Measurements from ENCODE around the gene MADD.

Gene MADD

DNA sequence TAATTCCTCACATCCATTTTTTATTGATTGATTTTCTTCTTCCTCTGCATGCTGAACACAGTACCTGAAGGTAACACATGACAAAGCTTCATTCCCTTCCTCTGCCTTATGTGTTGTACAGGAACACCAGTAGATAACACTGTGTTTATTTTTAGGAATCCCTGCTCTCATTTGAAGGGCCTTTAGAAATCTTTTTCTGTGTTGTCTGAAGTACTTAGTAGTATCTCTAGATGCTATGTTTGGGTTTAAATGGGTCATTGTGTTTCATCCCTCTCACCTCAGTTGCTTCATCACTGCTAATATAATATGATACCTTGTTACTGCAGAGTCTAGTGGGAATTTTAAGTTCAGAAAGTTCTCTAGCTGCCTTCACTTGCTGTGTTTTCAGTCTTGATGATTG is 10.2 kb downstream of the MADD start:
- Histone ChIP-seq H3K27me3 (ENCODE audit: insufficient read depth, poor library complexity, severe bottlenecking) (no peaks in the 10 kb centered on the region), H3K4me3 (replicated peaks; ENCODE audit: insufficient read depth, low read length) (no peak overlapping the region), H3K27ac (replicated peaks) (no peak overlapping the region)
- TF ChIP-seq SPI1 (IDR thresholded peaks at IDR 0.05; ENCODE audit: borderline replicate concordance, low read depth) (no peak), REST (IDR thresholded peaks at IDR 0.05; ENCODE audit: insufficient replicate concordance, low read depth) (no peak), GABPA (IDR thresholded peaks at IDR 0.05; ENCODE audit: low read depth) (no peak), POLR2AphosphoS5 (IDR thresholded peaks at IDR 0.05; ENCODE audit: low read depth) (no peak)
- TF ChIP-seq, protein P1, sequence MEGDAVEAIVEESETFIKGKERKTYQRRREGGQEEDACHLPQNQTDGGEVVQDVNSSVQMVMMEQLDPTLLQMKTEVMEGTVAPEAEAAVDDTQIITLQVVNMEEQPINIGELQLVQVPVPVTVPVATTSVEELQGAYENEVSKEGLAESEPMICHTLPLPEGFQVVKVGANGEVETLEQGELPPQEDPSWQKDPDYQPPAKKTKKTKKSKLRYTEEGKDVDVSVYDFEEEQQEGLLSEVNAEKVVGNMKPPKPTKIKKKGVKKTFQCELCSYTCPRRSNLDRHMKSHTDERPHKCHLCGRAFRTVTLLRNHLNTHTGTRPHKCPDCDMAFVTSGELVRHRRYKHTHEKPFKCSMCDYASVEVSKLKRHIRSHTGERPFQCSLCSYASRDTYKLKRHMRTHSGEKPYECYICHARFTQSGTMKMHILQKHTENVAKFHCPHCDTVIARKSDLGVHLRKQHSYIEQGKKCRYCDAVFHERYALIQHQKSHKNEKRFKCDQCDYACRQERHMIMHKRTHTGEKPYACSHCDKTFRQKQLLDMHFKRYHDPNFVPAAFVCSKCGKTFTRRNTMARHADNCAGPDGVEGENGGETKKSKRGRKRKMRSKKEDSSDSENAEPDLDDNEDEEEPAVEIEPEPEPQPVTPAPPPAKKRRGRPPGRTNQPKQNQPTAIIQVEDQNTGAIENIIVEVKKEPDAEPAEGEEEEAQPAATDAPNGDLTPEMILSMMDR (IDR thresholded peaks at IDR 0.05; ENCODE audit: insufficient read depth, low read length) = no peak
- DNase-seq (ENCODE audit: low read depth in 1 of 2, low spot score in 1 of 2) = no peak

GRCh38 chr11:47280860-47281259 is 10.9 kb downstream of the MADD start:
- DNase-seq (ENCODE audit: low read depth in 1 of 2, low spot score in 1 of 2) = no peak
- Histone ChIP-seq H3K27me3 (ENCODE audit: insufficient read depth, poor library complexity, severe bottlenecking) (no peaks in the 10 kb centered on the region), H3K4me3 (replicated peaks; ENCODE audit: insufficient read depth, low read length) (no peak overlapping the region), H3K27ac (replicated peaks) (no peak overlapping the region)
- TF ChIP-seq REST (IDR thresholded peaks at IDR 0.05; ENCODE audit: insufficient replicate concordance, low read depth) (no peak), SPI1 (IDR thresholded peaks at IDR 0.05; ENCODE audit: borderline replicate concordance, low read depth) (no peak), POLR2AphosphoS5 (IDR thresholded peaks at IDR 0.05; ENCODE audit: low read depth) (no peak), GABPA (IDR thresholded peaks at IDR 0.05; ENCODE audit: low read depth) (no peak)
- TF ChIP-seq, protein P1 (IDR thresholded peaks at IDR 0.05; ENCODE audit: insufficient read depth, low read length) = no peak

DNA sequence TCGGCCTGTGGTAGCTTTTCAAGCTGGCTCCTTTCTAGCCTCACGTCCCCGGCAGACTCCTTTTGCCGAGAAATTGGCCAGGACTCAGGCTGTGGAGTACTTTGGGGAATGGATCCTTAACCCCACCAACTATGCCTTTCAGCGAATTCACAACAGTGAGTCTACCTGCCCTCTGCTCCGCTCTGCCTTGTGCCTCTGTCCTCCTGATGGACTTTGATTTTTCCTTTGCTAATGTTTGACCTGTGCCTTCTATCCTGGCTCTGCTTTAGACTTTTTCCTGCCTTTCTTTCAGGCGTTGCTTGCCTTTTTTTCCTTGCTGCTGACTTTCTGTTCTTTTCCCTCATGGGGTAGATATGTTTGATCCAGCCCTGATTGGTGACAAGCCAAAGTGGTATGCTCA is 12.5 kb downstream of the MADD start:
- Histone ChIP-seq H3K4me3 (replicated peaks; ENCODE audit: insufficient read depth, low read length) (no peak overlapping the region), H3K27ac (replicated peaks) (no peak overlapping the region), H3K27me3 (ENCODE audit: insufficient read depth, poor library complexity, severe bottlenecking) (no peaks in the 10 kb centered on the region)
- TF ChIP-seq, protein P1 (IDR thresholded peaks at IDR 0.05; ENCODE audit: insufficient read depth, low read length) = no peak
- TF ChIP-seq POLR2AphosphoS5 (IDR thresholded peaks at IDR 0.05; ENCODE audit: low read depth) = no peak
- no peak for DNase-seq (ENCODE audit: low read depth in 1 of 2, low spot score in 1 of 2)

- DNase-seq (ENCODE audit: low read depth in 1 of 2, low spot score in 1 of 2) = no peak
- TF ChIP-seq GABPA (IDR thresholded peaks at IDR 0.05; ENCODE audit: low read depth) (no peak), SPI1 (IDR thresholded peaks at IDR 0.05; ENCODE audit: borderline replicate concordance, low read depth) (no peak), POLR2AphosphoS5 (IDR thresholded peaks at IDR 0.05; ENCODE audit: low read depth) (no peak), REST (IDR thresholded peaks at IDR 0.05; ENCODE audit: insufficient replicate concordance, low read depth) (no peak)
- TF ChIP-seq, protein P1 (IDR thresholded peaks at IDR 0.05; ENCODE audit: insufficient read depth, low read length) = no peak
Measured at GRCh38 chr11:47284151-47284550, 14.2 kb downstream of the MADD start.

More at GRCh38 chr11:47284151-47284550, 14.2 kb downstream of the MADD start:
- Histone ChIP-seq H3K27me3 (ENCODE audit: insufficient read depth, poor library complexity, severe bottlenecking) (no peaks in the 10 kb centered on the region), H3K4me3 (replicated peaks; ENCODE audit: insufficient read depth, low read length) (no peak overlapping the region), H3K27ac (replicated peaks) (no peak overlapping the region)
